ENCODE data around the gene TET2.

TET2 gene

DNA sequence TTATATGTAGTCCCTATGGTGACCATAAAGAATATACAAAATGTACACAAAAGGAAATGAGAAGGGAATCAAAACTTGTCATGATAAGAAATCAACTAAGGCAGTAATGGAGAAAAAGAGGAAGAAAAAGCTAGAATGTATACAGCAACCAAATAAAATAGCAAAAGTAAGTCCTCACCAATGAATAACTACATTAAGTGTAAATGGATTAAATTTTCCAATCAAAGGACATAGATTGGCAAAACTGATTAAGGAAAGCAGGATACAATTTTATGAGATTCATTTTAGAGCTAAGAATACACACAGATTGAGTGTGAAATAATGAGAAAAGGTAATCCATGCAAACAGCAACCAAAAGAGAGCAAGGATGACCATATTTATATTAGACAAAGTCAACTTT is 157.4 kb downstream of the TET2 start:
- Histone ChIP-seq H3K4me3 (no peak overlapping the region), H3K36me3 (peaks cover 0 to 3% (median 0%) of the 10 kb centered on the region in 3 donors), H3K4me1 (no peaks in the 10 kb centered on the region), H3K27ac (no peak overlapping the region), H3K9me3 (peaks cover 0 to 44% (median 4%) of the 10 kb centered on the region in 3 donors), H3K27me3 (no peaks in the 10 kb centered on the region)
- DNase-seq, result no peak
- TF ChIP-seq, protein P1, sequence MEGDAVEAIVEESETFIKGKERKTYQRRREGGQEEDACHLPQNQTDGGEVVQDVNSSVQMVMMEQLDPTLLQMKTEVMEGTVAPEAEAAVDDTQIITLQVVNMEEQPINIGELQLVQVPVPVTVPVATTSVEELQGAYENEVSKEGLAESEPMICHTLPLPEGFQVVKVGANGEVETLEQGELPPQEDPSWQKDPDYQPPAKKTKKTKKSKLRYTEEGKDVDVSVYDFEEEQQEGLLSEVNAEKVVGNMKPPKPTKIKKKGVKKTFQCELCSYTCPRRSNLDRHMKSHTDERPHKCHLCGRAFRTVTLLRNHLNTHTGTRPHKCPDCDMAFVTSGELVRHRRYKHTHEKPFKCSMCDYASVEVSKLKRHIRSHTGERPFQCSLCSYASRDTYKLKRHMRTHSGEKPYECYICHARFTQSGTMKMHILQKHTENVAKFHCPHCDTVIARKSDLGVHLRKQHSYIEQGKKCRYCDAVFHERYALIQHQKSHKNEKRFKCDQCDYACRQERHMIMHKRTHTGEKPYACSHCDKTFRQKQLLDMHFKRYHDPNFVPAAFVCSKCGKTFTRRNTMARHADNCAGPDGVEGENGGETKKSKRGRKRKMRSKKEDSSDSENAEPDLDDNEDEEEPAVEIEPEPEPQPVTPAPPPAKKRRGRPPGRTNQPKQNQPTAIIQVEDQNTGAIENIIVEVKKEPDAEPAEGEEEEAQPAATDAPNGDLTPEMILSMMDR (IDR thresholded peaks at IDR 0.05), result no peak
- intact Hi-C loops (cut with DNase I; ENCODE audit: low total_unique reads), result no loop called here

DNA sequence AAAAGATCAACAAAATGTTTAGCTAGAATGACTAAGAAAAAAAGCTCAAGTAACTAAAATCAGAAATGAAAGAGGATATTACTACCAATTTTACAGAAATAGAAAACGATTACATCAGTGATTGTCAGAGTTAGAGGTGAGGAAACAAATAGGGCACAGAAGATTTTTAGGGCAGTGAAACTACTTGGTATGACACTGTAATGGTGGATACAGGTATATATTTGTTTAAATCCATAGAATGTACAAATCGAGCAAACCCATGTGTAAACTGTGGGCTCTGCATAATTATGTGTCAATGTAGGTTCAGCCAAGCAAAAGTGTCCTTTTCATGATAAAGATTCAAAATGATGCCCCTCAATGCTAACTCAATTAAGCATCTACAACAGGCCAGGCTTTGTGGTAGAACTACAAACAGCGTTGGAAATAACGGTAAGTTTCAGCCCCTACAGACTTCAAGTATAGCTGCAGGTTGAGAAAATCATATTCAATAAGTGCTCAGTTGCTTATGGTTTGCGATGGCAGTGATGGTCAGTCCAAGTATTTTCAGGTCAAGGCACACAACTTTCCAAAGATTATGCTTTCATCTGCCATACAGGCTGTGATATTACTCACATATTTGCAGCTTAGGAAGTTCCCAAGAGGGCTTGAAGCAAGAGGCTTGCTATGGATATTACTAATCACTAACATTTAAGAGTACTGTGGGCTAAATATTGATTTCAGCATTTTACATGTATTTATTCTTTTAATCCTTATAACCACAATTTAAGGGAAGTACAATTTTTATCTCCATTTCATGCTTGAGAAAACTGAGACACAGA is 158.6 kb downstream of the TET2 start:
- intact Hi-C loops (cut with DNase I; ENCODE audit: low total_unique reads), result no loop called here
- Histone ChIP-seq H3K9me3 (peaks cover 0 to 43% (median 4%) of the 10 kb centered on the region in 3 donors), H3K4me3 (no peak overlapping the region), H3K36me3 (peaks cover 0 to 3% (median 0%) of the 10 kb centered on the region in 3 donors), H3K27me3 (no peaks in the 10 kb centered on the region), H3K27ac (no peak overlapping the region), H3K4me1 (no peaks in the 10 kb centered on the region)
- no peak for DNase-seq
- TF ChIP-seq, protein P1 (IDR thresholded peaks at IDR 0.05), result no peak

DNA sequence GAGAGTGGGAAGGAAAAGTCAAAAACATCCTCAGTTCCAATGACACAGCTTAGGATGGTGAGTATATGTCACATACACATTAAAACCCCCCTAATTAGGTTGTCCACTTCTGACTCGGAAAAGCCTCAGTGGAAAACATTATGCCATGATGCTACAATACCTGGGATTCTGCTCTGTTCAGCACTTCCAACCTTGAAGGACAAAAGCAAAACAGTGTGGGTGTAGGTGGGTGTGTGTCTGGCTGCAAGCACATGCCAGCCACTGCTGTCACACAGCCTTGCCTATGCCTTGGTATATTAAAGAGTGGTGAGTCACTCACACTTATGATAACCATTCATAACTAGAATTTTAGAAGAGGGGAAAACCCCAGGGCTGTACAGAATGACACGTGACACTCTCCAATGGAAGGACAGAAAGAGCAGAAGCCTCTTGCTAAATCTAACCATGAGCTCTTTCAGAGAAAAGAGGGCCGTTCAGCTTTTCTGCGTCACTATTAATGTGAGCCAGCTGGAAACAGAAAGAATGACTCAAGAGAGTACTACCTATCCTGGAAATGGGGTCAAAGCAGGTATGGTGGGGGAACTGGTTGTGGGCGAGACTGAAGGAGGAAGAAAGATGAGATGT is 159.6 kb downstream of the TET2 start:
- Histone ChIP-seq H3K4me3 (no peak overlapping the region), H3K27me3 (no peaks in the 10 kb centered on the region), H3K4me1 (no peaks in the 10 kb centered on the region), H3K27ac (no peak overlapping the region), H3K9me3 (peaks cover 0 to 35% (median 4%) of the 10 kb centered on the region in 3 donors), H3K36me3 (peaks cover 0 to 3% (median 0%) of the 10 kb centered on the region in 3 donors)
- TF ChIP-seq, protein P1 (IDR thresholded peaks at IDR 0.05), result no peak
- intact Hi-C loops (cut with DNase I; ENCODE audit: low total_unique reads), result no loop called here
- no peak for DNase-seq

DNA sequence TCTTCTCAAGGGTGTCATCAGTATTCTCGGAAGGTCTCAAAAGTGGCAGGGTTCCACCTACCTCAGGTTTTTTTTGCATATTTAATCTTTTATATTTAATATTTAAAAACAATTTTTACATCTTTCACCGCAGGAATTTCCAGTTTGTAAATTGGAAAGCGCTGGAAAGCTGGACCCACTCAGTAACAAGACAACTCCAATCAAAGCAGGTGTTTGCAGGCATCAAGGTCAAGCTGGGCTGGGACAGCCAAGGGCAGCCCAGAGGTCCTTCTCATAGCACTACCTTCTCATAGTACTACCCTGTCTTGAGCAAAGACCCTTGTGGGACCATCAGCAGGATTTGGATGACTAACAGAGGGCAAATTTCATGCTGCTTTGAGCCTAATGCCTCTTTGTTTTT is 160.1 kb downstream of the TET2 start:
- H3K27me3 ChIP-seq, result no peaks in the 10 kb centered on the region
- H3K4me1 ChIP-seq, result no peaks in the 10 kb centered on the region
- H3K9me3 ChIP-seq, result peaks cover 0 to 35% (median 4%) of the 10 kb centered on the region in 3 donors
- H3K4me3 ChIP-seq, result no peak overlapping the region
- peaks cover 0 to 3% (median 0%) of the 10 kb centered on the region in 3 donors for H3K36me3 ChIP-seq
- no peak for DNase-seq
- intact Hi-C loops (cut with DNase I; ENCODE audit: low total_unique reads), result no loop called here
- H3K27ac ChIP-seq, result no peak overlapping the region
- TF ChIP-seq, protein P1 (IDR thresholded peaks at IDR 0.05), result no peak

DNA sequence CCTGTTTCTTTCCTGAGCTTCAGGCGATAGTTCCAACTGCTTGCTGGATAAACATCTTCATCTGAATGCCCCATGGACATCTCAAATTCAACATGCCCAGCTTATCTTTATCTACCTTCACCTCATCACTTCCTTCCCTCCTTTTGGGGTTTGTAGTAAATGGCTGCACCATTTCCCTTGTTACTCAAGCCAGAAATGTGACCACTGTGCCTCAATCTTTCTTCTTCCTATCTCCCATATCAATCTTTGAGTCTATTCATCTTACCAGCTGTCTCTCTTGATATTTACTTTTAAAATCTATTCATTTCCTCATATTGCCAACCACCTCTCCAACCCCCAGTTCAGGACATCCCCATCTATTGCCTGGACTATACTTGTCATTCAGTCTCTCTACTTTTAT is 171.8 kb downstream of the TET2 start:
- peaks cover 0 to 14% (median 7%) of the 10 kb centered on the region in 3 donors for H3K36me3 ChIP-seq
- H3K27ac ChIP-seq, result no peak overlapping the region
- DNase-seq, result no peak
- no peaks in the 10 kb centered on the region for H3K27me3 ChIP-seq
- intact Hi-C loops (cut with DNase I; ENCODE audit: low total_unique reads), result no loop called here
- TF ChIP-seq, protein P1 (IDR thresholded peaks at IDR 0.05), result no peak
- no peak overlapping the region for H3K4me3 ChIP-seq
- no peaks in the 10 kb centered on the region for H3K4me1 ChIP-seq
- H3K9me3 ChIP-seq, result peaks cover 0 to 26% (median 0%) of the 10 kb centered on the region in 3 donors
